Astrocyte of the spinal cord (primary cell): ENCODE data around the gene GRIN3B.

ENCODE experiments used
- DNase-seq: peaks from one replicate; pipeline ENCODE4 v3.0.0; 2011; ENCODE audit warnings: low read depth, low spot score
- H3K4me3 ChIP-seq: 2 replicates; pipeline ENCODE4 v1.5.1; 2011; ENCODE audit warnings: low read depth, mild to moderate bottlenecking, low read length, moderate library complexity
- in situ Hi-C: cut with HindIII; loops from 2 replicates; pipeline ENCODE4 v1.10.0; 2017; ENCODE audit warnings: low sequenced_read_pairs
- TF ChIP-seq, protein P1 (sequence below): IDR thresholded peaks from 2 replicates; pipeline ENCODE4 v1.5.1; 2012; ENCODE audit warnings: low read depth, mild to moderate bottlenecking, low read length, inconsistent platforms

Gene GRIN3B

DNA sequence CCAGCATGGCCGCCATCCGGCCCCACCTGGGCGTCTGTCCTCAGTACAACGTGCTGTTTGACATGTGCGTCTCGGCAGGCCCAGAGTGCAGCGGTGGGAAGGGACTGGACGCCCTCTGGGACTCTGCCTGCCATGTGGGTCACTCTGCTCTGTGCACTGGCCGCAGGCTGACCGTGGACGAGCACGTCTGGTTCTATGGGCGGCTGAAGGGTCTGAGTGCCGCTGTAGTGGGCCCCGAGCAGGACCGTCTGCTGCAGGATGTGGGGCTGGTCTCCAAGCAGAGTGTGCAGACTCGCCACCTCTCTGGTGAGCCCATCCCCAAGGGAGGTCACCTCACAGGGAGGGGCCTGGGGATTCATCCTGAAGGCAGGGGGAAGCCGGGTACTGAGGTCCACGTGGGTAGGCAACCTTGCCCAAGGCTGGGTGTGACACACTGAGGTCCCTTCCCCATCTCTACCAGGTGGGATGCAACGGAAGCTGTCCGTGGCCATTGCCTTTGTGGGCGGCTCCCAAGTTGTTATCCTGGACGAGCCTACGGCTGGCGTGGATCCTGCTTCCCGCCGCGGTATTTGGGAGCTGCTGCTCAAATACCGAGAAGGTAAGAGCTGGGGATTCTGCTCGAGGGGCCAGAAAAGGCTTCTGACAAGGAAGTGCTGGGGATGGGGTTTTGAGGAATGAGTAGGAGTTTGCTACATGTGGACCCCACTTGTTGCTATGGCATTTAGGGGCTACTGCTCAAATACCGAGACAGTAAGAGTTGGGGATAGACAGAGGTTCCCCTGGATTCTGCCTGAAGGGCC is 51.0 kb downstream of the GRIN3B start:
- DNase-seq, result no peak
- in situ Hi-C loops, result no loop called here
- TF ChIP-seq, protein P1, sequence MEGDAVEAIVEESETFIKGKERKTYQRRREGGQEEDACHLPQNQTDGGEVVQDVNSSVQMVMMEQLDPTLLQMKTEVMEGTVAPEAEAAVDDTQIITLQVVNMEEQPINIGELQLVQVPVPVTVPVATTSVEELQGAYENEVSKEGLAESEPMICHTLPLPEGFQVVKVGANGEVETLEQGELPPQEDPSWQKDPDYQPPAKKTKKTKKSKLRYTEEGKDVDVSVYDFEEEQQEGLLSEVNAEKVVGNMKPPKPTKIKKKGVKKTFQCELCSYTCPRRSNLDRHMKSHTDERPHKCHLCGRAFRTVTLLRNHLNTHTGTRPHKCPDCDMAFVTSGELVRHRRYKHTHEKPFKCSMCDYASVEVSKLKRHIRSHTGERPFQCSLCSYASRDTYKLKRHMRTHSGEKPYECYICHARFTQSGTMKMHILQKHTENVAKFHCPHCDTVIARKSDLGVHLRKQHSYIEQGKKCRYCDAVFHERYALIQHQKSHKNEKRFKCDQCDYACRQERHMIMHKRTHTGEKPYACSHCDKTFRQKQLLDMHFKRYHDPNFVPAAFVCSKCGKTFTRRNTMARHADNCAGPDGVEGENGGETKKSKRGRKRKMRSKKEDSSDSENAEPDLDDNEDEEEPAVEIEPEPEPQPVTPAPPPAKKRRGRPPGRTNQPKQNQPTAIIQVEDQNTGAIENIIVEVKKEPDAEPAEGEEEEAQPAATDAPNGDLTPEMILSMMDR, result no peak
- no peak overlapping the region for H3K4me3 ChIP-seq

DNA sequence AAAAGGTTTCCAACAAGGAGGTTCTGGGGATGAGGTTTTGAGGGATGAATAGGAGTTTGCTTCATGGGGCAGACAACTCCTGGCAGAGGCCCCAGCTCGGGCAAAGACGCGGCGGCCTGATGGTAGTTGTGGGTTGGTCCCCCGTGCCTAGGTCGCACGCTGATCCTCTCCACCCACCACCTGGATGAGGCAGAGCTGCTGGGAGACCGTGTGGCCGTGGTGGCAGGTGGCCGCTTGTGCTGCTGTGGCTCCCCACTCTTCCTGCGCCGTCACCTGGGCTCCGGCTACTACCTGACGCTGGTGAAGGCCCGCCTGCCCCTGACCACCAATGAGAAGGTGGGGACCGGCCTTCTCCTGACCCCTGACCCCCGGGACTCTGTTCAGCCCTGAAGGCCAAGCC is 51.6 kb downstream of the GRIN3B start:
- DNase-seq, result no peak
- no peak overlapping the region for H3K4me3 ChIP-seq
- in situ Hi-C loops, result no loop called here
- TF ChIP-seq, protein P1, result no peak

GRCh38 chr19:1052349-1052975 is 52.2 kb downstream of the GRIN3B start:
- in situ Hi-C loops, result no loop called here

GRCh38 chr19:1053176-1054101 is 53.2 kb downstream of the GRIN3B start:
- DNase-seq, result no peak
- TF ChIP-seq, protein P1, result no peak
- no peak overlapping the region for H3K4me3 ChIP-seq
- in situ Hi-C loops, result no loop called here

More at GRCh38 chr19:1052349-1052975, 52.2 kb downstream of the GRIN3B start:
- DNase-seq, result no peak
- TF ChIP-seq, protein P1, result no peak
- no peak overlapping the region for H3K4me3 ChIP-seq

- no peak for DNase-seq
- TF ChIP-seq, protein P1, result no peak
- in situ Hi-C loops, result no loop called here
- H3K4me3 ChIP-seq, result no peak overlapping the region
Observed at GRCh38 chr19:1054102-1055027, 54.1 kb downstream of the GRIN3B start.

DNA sequence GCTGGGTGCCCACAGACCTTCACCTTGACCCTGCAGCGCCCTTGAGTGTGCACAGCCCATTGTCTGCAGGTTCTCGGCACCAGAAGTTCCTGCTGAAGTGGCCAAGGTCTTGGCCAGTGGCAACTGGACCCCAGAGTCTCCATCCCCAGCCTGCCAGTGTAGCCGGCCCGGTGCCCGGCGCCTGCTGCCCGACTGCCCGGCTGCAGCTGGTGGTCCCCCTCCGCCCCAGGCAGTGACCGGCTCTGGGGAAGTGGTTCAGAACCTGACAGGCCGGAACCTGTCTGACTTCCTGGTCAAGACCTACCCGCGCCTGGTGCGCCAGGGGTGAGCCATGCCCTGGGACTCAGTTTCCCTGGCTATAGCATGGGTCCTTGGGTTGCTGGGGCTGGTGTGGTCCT is 54.8 kb downstream of the GRIN3B start:
- in situ Hi-C loops, result no loop called here
- TF ChIP-seq, protein P1, result no peak
- H3K4me3 ChIP-seq, result no peak overlapping the region
- DNase-seq, result no peak
